ENCODE data around the gene MRGPRX3.

The MRGPRX3 gene

GRCh38 chr11:18168372-18168771, 36.0 kb downstream of the MRGPRX3 start:
- TF ChIP-seq CTCF (IDR thresholded peaks at IDR 0.05; ENCODE audit: control insufficient read depth, extremely low read depth, insufficient read depth), result no peak
- H3K4me3 ChIP-seq (ENCODE audit: low read depth, low read length), result no peak overlapping the region
- no peak for DNase-seq (ENCODE audit: low read depth)

GRCh38 chr11:18171377-18172000, 39.1 kb downstream of the MRGPRX3 start:
- no peak for DNase-seq (ENCODE audit: low read depth)

GRCh38 chr11:18172666-18173065, 40.3 kb downstream of the MRGPRX3 start, which contains the start of gene MRGPRX4:
Gene MRGPRX4 (plus strand): TSS chr11:18172837. CDS start chr11:18173257, 420 bp downstream.
- DNase-seq (ENCODE audit: low read depth), result no peak
- H3K4me3 ChIP-seq (ENCODE audit: low read depth, low read length), result no peak within 1 kb of the TSS
- TF ChIP-seq CTCF (IDR thresholded peaks at IDR 0.05; ENCODE audit: control insufficient read depth, extremely low read depth, insufficient read depth), result no peak

More at GRCh38 chr11:18171377-18172000, 39.1 kb downstream of the MRGPRX3 start:
- no peak overlapping the region for H3K4me3 ChIP-seq (ENCODE audit: low read depth, low read length)
- peak; percentile 82 for TF ChIP-seq CTCF (IDR thresholded peaks at IDR 0.05; ENCODE audit: control insufficient read depth, extremely low read depth, insufficient read depth)

- no peak for DNase-seq (ENCODE audit: low read depth)
- H3K4me3 ChIP-seq (ENCODE audit: low read depth, low read length), result no peak overlapping the region
- TF ChIP-seq CTCF (IDR thresholded peaks at IDR 0.05; ENCODE audit: control insufficient read depth, extremely low read depth, insufficient read depth), result no peak
Measured at GRCh38 chr11:18173225-18173866, 41.0 kb downstream of the MRGPRX3 start.

Data from LNCaP clone FGC (cell line).